OCI-LY3 (cell line): Measurements from ENCODE around the gene LMO7.

Experiments
- EZH2phosphoT487 ChIP-seq: fragments of 200-600 bp; shearing (Covaris generic); IDR thresholded peaks from 2 replicates; pipeline ENCODE4 v1.6.1; 2018; ENCODE audit warnings: antibody characterized with exemption, mixed run types, low read depth
- TF ChIP-seq, protein P1 (sequence below): fragments of 200-600, 300-600 bp; sonication (generic); IDR thresholded peaks from 2 replicates; pipeline ENCODE4 v1.5.1; 2014; ENCODE audit warnings: antibody characterized with exemption, low read length, low read depth

DNA sequence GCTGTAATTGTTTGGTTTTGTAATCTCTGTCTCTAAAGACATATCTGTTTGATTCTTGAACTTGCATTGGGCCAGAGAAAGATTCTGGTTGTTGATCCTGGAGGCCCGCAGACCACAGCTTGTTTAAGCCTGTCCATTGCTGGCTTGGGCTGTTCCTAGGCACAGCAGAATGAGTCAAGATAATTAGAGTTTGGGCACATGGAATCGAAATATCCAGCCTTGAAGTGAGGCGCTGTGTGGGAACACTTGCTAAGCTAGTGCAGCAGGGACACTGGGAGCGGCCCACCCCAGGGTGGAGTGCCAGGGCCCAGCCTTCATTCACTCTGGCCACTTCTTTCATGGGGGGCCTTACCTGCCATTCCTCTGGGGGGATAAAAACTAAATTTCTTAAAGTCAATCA is 219.7 kb downstream of the LMO7 start:
- TF ChIP-seq, protein P1, sequence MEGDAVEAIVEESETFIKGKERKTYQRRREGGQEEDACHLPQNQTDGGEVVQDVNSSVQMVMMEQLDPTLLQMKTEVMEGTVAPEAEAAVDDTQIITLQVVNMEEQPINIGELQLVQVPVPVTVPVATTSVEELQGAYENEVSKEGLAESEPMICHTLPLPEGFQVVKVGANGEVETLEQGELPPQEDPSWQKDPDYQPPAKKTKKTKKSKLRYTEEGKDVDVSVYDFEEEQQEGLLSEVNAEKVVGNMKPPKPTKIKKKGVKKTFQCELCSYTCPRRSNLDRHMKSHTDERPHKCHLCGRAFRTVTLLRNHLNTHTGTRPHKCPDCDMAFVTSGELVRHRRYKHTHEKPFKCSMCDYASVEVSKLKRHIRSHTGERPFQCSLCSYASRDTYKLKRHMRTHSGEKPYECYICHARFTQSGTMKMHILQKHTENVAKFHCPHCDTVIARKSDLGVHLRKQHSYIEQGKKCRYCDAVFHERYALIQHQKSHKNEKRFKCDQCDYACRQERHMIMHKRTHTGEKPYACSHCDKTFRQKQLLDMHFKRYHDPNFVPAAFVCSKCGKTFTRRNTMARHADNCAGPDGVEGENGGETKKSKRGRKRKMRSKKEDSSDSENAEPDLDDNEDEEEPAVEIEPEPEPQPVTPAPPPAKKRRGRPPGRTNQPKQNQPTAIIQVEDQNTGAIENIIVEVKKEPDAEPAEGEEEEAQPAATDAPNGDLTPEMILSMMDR = no peak
- TF ChIP-seq EZH2phosphoT487 = no peak
